Measurements from ENCODE around the gene B3GALT4. TPM values are rescaled to one million over a fixed set of nuclear protein-coding genes. Genes with fewer than 3 reads are reported as not detected.
"Not testable (repeated sequence)": the region's sequence is repeated elsewhere in the genome, so short reads cannot be mapped to it uniquely, and the experiment has no call there.

The B3GALT4 gene
- polyA plus RNA-seq, 4 donors: 6.9 to 15.4 (median 12.7) TPM

- H3K4me3 ChIP-seq (ENCODE audit: low read depth in 1 of 3, low read length in 3 of 3): no peak overlapping the region
- whole genome bisulfite sequencing, 3 donors: 67 to 78% (median 76%) methylated on average over 13 of the region's 13 CpGs
- FAIRE-seq (no peak), DNase-seq (no peak)
- peaks cover 4 to 88% (median 11%) of the 10 kb centered on the region in 3 donors for H3K36me3 ChIP-seq (ENCODE audit: control insufficient read depth in 3 of 3, insufficient read depth in 2 of 3, low read depth in 1 of 3, low read length in 3 of 3)
- H3K9me3 ChIP-seq (ENCODE audit: control insufficient read depth in 2 of 2, insufficient read depth in 1 of 2, low read depth in 1 of 2, low read length in 1 of 2): no peaks in the 10 kb centered on the region
- H3K27me3 ChIP-seq (ENCODE audit: control insufficient read depth in 3 of 3, insufficient read depth in 3 of 3, low read length in 3 of 3): no peaks in the 10 kb centered on the region
- peaks cover 0 to 32% (median 0%) of the 10 kb centered on the region in 3 donors for H3K4me1 ChIP-seq (ENCODE audit: control insufficient read depth in 3 of 3, insufficient read depth in 2 of 3, low read depth in 1 of 3, low read length in 2 of 3)
- H3K27ac ChIP-seq (ENCODE audit: low read depth in 1 of 3, low read length in 2 of 3): no peak overlapping the region
Observed at GRCh38 chr6:33279257-33279695, 2.4 kb downstream of the B3GALT4 start.

DNA sequence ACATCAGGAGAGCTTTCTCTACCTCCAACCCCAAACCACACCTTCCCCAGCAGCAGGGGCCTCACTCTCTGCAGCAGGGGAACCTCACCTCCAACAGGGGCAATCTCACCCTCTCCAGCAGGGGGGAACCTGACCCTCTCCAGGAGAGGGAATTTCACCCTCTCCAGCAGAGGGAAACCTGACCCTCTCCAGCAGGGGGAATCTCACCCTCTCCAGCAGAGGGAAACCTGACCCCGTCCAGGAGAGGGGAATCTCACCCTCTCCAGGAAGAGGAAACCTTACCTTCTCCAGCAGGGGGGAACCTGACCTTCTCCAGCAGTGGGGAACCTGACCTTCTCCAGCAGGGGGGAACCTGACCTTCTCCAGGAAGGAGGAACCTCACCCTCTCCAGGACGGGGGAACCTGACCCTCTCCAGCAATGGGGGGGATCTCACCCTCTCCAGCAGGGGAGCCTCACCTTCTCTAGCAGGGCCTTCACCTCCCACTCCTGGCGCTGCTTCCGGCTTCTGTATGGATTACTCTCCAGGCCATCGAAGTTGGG lies 3.1 kb downstream of the B3GALT4 start:
- peak; percentile 38 to 66 for DNase-seq
- 64 to 67% (median 65%) methylated on average over 4 to 5 of the region's 5 CpGs for WGBS, 3 donors

DNA sequence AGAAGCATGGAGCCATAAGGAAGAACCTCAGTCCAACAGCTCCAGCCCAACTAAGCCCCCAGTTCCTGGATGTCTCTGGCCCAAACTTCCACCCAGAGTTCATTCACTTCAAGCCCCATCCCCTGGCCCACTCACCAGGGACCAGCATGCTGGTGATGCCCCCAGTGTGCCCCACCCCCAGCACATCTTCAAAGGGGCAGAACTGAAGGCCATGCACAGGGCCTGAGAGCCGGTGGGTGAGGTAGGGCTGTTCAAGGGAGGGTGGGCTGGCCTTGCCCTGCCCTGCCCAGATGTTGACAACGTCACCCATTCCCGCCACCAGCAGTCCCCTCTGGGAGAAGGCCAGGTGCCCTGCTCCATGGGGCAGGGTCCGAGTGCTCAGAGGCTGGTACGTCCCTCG lies 3.6 kb downstream of the B3GALT4 start:
- Histone ChIP-seq H3K4me3 (ENCODE audit: low read depth in 1 of 3, low read length in 3 of 3) (no peak overlapping the region), H3K27ac (ENCODE audit: low read depth in 1 of 3, low read length in 2 of 3) (peak overlapping the region in 1 of 3 donors; percentile 13), H3K4me1 (ENCODE audit: control insufficient read depth in 3 of 3, insufficient read depth in 2 of 3, low read depth in 1 of 3, low read length in 2 of 3) (peaks cover 0 to 20% (median 0%) of the 10 kb centered on the region in 3 donors), H3K9me3 (ENCODE audit: control insufficient read depth in 2 of 2, insufficient read depth in 1 of 2, low read depth in 1 of 2, low read length in 1 of 2) (no peaks in the 10 kb centered on the region), H3K36me3 (ENCODE audit: control insufficient read depth in 3 of 3, insufficient read depth in 2 of 3, low read depth in 1 of 3, low read length in 3 of 3) (peaks cover 4 to 86% (median 11%) of the 10 kb centered on the region in 3 donors), H3K27me3 (ENCODE audit: control insufficient read depth in 3 of 3, insufficient read depth in 3 of 3, low read length in 3 of 3) (no peaks in the 10 kb centered on the region)
- 88 to 94% (median 88%) methylated on average over 6 of the region's 6 CpGs for WGBS, 3 donors
- FAIRE-seq: no peak
- no peak for DNase-seq

More for the DNA sequence above, 3.1 kb downstream of the B3GALT4 start:
- H3K4me1 ChIP-seq (ENCODE audit: control insufficient read depth in 3 of 3, insufficient read depth in 2 of 3, low read depth in 1 of 3, low read length in 2 of 3): peaks cover 0 to 25% (median 0%) of the 10 kb centered on the region in 3 donors
- H3K4me3 ChIP-seq (ENCODE audit: low read depth in 1 of 3, low read length in 3 of 3): no peak overlapping the region
- H3K36me3 ChIP-seq (ENCODE audit: control insufficient read depth in 3 of 3, insufficient read depth in 2 of 3, low read depth in 1 of 3, low read length in 3 of 3): peaks cover 4 to 86% (median 11%) of the 10 kb centered on the region in 3 donors
- no peak for FAIRE-seq
- H3K27me3 ChIP-seq (ENCODE audit: control insufficient read depth in 3 of 3, insufficient read depth in 3 of 3, low read length in 3 of 3): no peaks in the 10 kb centered on the region
- H3K27ac ChIP-seq (ENCODE audit: low read depth in 1 of 3, low read length in 2 of 3): peak overlapping the region in 1 of 3 donors; percentile 13
- H3K9me3 ChIP-seq (ENCODE audit: control insufficient read depth in 2 of 2, insufficient read depth in 1 of 2, low read depth in 1 of 2, low read length in 1 of 2): no peaks in the 10 kb centered on the region

DNA sequence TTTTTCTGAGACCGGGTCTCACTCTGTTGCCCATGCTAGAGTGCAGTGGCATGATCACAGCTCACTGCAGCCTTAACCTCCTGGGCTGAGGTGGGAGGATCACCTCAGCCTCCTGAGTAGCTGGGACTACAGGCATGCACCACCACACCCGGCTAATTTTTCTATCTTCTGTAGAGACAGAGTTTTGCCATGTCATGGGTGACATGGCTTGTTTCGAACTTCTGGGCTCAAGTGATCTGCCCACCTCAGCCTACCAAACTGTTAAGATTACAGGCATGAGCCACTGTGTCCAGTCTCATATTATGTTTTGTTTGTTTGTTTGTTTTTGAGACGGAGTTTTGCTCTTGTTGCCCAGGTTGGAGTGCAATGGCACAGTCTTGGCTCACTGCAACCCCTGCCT lies 8.3 kb downstream of the B3GALT4 start:
- not testable (repeated sequence) for H3K27ac ChIP-seq (ENCODE audit: low read depth in 1 of 3, low read length in 2 of 3); H3K9me3 ChIP-seq (ENCODE audit: control insufficient read depth in 2 of 2, insufficient read depth in 1 of 2, low read depth in 1 of 2, low read length in 1 of 2); FAIRE-seq; H3K4me3 ChIP-seq (ENCODE audit: low read depth in 1 of 3, low read length in 3 of 3); DNase-seq; H3K27me3 ChIP-seq (ENCODE audit: control insufficient read depth in 3 of 3, insufficient read depth in 3 of 3, low read length in 3 of 3)
- Histone ChIP-seq H3K4me1 (ENCODE audit: control insufficient read depth in 3 of 3, insufficient read depth in 2 of 3, low read depth in 1 of 3, low read length in 2 of 3) (peaks cover 2 to 15% (median 8%) of the 10 kb centered on the region in 3 donors), H3K36me3 (ENCODE audit: control insufficient read depth in 3 of 3, insufficient read depth in 2 of 3, low read depth in 1 of 3, low read length in 3 of 3) (peaks cover 0 to 63% (median 4%) of the 10 kb centered on the region in 3 donors)
- WGBS, 3 donors: 89 to 92% (median 92%) methylated on average over 4 of the region's 4 CpGs

DNA sequence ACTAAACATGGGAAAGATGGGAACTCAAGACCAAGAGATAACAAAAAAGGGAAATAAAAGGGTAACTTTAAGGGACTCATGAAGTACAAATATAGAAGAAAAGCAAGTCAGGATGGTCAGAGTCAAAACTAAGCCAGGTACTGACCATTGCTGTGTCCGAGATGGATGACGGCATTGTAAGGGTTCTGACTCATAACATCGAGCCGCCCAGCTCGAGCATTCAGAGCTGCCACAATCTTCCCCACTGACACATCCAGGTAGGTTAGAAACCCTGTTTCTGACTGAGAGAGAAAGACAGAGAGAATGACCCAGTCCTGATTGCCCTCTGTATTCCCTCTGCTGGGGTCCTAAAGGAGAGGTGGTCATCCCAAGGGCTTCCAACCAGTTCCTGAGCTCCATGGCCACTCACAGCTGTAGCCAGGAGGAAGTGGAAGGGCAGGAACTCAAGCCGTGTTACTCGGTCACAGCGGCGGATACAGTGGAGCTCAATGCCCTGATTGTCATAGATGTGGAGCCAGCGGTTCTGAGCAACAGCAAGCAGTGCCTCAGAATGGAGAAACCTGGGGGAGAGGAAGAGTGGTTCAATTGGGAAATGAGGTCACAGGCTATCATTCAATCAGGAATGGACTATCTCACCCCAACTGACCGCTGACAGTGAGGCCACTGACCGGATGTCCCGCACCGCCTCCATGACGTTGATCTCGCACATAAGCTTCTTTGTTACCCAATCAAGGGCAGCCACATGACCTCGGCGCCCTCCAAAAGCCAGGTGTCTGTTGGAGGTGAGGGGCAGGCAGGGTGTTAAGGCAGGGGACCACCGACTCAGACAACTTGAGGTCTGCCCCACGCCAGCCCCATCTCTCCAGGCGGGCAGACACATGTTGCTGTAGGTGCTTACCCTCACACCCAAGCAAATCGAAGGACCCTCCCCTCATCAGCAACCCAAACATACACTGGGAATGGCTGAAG lies 10.3 kb downstream of the B3GALT4 start:
- WGBS, 3 donors: 93 to 95% (median 94%) methylated on average over 22 of the region's 22 CpGs
- peaks cover 3 to 17% (median 11%) of the 10 kb centered on the region in 3 donors for H3K4me1 ChIP-seq (ENCODE audit: control insufficient read depth in 3 of 3, insufficient read depth in 2 of 3, low read depth in 1 of 3, low read length in 2 of 3)
- FAIRE-seq: no peak
- no peak overlapping the region for H3K27ac ChIP-seq (ENCODE audit: low read depth in 1 of 3, low read length in 2 of 3)
- no peaks in the 10 kb centered on the region for H3K9me3 ChIP-seq (ENCODE audit: control insufficient read depth in 2 of 2, insufficient read depth in 1 of 2, low read depth in 1 of 2, low read length in 1 of 2)
- H3K27me3 ChIP-seq (ENCODE audit: control insufficient read depth in 3 of 3, insufficient read depth in 3 of 3, low read length in 3 of 3): no peaks in the 10 kb centered on the region
- H3K4me3 ChIP-seq (ENCODE audit: low read depth in 1 of 3, low read length in 3 of 3): no peak overlapping the region
- peaks cover 0 to 53% (median 4%) of the 10 kb centered on the region in 3 donors for H3K36me3 ChIP-seq (ENCODE audit: control insufficient read depth in 3 of 3, insufficient read depth in 2 of 3, low read depth in 1 of 3, low read length in 3 of 3)
- DNase-seq: no peak

- DNase-seq (no peak), FAIRE-seq (no peak)
- Histone ChIP-seq H3K27me3 (ENCODE audit: control insufficient read depth in 3 of 3, insufficient read depth in 3 of 3, low read length in 3 of 3) (no peaks in the 10 kb centered on the region), H3K36me3 (ENCODE audit: control insufficient read depth in 3 of 3, insufficient read depth in 2 of 3, low read depth in 1 of 3, low read length in 3 of 3) (peaks cover 0 to 50% (median 4%) of the 10 kb centered on the region in 3 donors), H3K27ac (ENCODE audit: low read depth in 1 of 3, low read length in 2 of 3) (peak overlapping the region in 1 of 3 donors; percentile 41), H3K4me1 (ENCODE audit: control insufficient read depth in 3 of 3, insufficient read depth in 2 of 3, low read depth in 1 of 3, low read length in 2 of 3) (peaks cover 3 to 17% (median 11%) of the 10 kb centered on the region in 3 donors), H3K9me3 (ENCODE audit: control insufficient read depth in 2 of 2, insufficient read depth in 1 of 2, low read depth in 1 of 2, low read length in 1 of 2) (no peaks in the 10 kb centered on the region), H3K4me3 (ENCODE audit: low read depth in 1 of 3, low read length in 3 of 3) (peak overlapping the region; percentile 61 to 68 (median 67))
- 8 to 11% (median 9%) methylated on average over 21 of the region's 21 CpGs for WGBS, 3 donors
Observed at GRCh38 chr6:33288141-33288920, 11.4 kb downstream of the B3GALT4 start.

DNA sequence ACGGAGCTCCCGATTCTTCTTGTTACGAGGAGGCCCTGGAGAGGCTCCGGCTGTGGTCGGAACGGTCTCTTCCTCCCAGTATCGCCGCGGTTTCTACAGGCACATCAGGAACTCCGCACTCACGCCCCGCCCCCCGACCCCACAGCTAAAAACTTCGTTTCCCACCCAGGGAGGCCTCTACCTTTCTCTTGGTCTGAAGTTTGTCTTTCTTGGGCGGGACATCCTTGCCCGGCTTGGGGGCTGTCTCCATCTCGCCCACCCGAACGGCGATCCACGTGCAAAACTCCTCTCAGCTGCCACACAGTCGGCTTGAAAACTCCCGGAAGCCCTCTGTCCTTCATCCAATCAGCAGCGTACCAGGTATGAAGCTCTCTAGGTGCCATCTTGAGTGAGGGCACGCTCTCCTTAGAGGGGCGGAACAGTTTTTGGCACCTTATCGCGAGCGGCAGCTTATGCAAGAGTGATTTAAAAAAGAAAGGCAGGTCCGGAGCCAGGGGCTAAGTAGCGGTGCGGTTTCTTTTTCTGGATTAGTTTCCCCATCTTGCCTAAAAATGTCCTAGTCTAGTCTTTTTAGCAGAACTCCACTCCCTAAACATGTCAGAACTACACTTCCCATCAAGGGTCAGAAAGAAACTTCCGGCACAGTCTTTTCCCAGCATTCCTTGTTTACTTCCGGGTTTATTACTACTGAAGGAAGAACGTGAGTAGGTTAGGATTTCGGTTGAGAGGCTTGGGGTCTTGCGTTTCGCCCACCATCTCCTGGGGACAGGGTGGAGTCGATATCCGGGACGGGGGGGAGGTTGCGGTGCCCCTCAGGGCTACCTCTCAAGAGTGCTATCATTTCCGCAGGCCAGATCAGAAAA lies 12.2 kb downstream of the B3GALT4 start, which contains the start of the genes PFDN6 and WDR46:
Gene PFDN6, plus strand, starts transcription at position 681 of the 863 bp plus-strand sequence. CDS start 256 bp downstream, outside the sequence.
Gene WDR46, minus strand, starts transcription at position 319 of the 863 bp plus-strand sequence. Its CDS starts 69 bp downstream, at position 250.
- peaks cover 3 to 17% (median 11%) of the 10 kb centered on the region in 3 donors for H3K4me1 ChIP-seq (ENCODE audit: control insufficient read depth in 3 of 3, insufficient read depth in 2 of 3, low read depth in 1 of 3, low read length in 2 of 3)
- H3K27ac ChIP-seq (ENCODE audit: low read depth in 1 of 3, low read length in 2 of 3): peak within 1 kb of the TSS in 2 of 3 donors; percentile 41 to 56
- H3K27me3 ChIP-seq (ENCODE audit: control insufficient read depth in 3 of 3, insufficient read depth in 3 of 3, low read length in 3 of 3): no peaks in the 10 kb centered on the region
- no peaks in the 10 kb centered on the region for H3K9me3 ChIP-seq (ENCODE audit: control insufficient read depth in 2 of 2, insufficient read depth in 1 of 2, low read depth in 1 of 2, low read length in 1 of 2)
- DNase-seq (peak; percentile 95 to 96), FAIRE-seq (no peak)
- 0% methylated on average over 43 of the region's 43 CpGs for WGBS, 3 donors
- peak within 1 kb of the TSS; percentile 61 to 68 (median 67) for H3K4me3 ChIP-seq (ENCODE audit: low read depth in 1 of 3, low read length in 3 of 3)
- peaks cover 0 to 50% (median 0%) of the 10 kb centered on the region in 3 donors for H3K36me3 ChIP-seq (ENCODE audit: control insufficient read depth in 3 of 3, insufficient read depth in 2 of 3, low read depth in 1 of 3, low read length in 3 of 3)

All from small intestine (tissue), 7 donors.